ENCODE data around the gene CTU1. TPM values are rescaled to one million over a fixed set of nuclear protein-coding genes. Genes with fewer than 3 reads are reported as not detected.

The CTU1 gene
- total RNA-seq, 1 experiment from 2014 or later, result 8.6 TPM

DNA sequence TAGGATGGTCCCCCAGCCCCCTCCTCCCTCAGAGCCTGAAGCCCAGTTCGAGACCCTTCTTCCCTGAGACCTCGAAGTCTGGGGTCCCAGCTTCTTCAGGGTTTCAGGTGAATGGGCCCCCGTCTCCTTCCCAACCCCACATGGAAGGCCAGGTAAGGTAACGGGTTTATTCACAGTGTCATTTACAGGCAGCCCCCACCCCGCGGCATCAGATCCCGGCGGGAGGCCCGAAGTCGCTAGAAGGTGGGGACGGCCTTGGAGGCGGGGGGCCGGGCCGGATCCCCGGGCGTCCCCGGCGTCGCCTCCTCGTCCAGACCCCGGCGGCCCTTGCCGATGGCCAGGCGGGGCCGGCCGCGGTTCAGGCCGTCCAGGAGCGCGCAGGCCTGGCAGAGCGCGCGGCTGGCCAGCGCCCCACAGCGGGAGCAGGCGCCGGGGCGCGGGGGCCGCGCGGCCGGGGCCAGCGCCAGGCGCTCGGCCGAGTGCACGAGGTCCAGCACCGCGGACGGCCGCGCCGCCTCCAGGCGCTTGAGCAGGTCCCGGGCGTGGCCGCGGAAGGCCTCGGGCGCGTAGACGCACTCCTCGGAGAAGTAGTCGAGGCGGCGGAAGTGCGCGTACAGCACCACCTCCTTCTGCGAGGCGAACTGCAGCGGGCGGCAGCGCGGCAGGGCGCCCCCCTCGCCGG lies 9.7 kb downstream of the CTU1 start:
- no peak for DNase-seq (ENCODE audit: low spot score)

GRCh38 chr19:51097796-51098195 lies 10.4 kb downstream of the CTU1 start:
- Mint-ChIP-seq H3K27me3 (ENCODE audit: low read depth) (no peaks in the 10 kb centered on the region), H3K36me3 (peaks cover 6% of the 10 kb centered on the region; the same call in 1 of the 2 replicates), H3K27ac (no peak overlapping the region), H3K4me3 (no peak overlapping the region), H3K9me3 (no peaks in the 10 kb centered on the region), H3K4me1 (peaks cover 13% of the 10 kb centered on the region)
- CTCF ChIA-PET, result no interaction called here
- ATAC-seq, result no peak
- no peak for DNase-seq (ENCODE audit: low spot score)
- POLR2A ChIA-PET, result no interaction called here
- TF ChIP-seq AFF4 (CRISPR knock-in tag; IDR thresholded peaks at IDR 0.05; ENCODE audit: borderline replicate concordance) (no peak), NR3C1 (CRISPR knock-in tag; conservative IDR thresholded peaks at IDR 0.05; ENCODE audit: low read depth) (no peak), SMAD3 (CRISPR knock-in tag; IDR thresholded peaks at IDR 0.05; ENCODE audit: borderline replicate concordance) (no peak), ESRRA (CRISPR knock-in tag; IDR thresholded peaks at IDR 0.05; ENCODE audit: borderline replicate concordance) (no peak), TEAD1 (CRISPR knock-in tag; IDR thresholded peaks at IDR 0.05) (no peak)
- TF ChIP-seq, protein P1, sequence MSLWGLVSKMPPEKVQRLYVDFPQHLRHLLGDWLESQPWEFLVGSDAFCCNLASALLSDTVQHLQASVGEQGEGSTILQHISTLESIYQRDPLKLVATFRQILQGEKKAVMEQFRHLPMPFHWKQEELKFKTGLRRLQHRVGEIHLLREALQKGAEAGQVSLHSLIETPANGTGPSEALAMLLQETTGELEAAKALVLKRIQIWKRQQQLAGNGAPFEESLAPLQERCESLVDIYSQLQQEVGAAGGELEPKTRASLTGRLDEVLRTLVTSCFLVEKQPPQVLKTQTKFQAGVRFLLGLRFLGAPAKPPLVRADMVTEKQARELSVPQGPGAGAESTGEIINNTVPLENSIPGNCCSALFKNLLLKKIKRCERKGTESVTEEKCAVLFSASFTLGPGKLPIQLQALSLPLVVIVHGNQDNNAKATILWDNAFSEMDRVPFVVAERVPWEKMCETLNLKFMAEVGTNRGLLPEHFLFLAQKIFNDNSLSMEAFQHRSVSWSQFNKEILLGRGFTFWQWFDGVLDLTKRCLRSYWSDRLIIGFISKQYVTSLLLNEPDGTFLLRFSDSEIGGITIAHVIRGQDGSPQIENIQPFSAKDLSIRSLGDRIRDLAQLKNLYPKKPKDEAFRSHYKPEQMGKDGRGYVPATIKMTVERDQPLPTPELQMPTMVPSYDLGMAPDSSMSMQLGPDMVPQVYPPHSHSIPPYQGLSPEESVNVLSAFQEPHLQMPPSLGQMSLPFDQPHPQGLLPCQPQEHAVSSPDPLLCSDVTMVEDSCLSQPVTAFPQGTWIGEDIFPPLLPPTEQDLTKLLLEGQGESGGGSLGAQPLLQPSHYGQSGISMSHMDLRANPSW (CRISPR knock-in tag; conservative IDR thresholded peaks at IDR 0.05; ENCODE audit: low read depth), result no peak
- TF ChIP-seq, protein P2, sequence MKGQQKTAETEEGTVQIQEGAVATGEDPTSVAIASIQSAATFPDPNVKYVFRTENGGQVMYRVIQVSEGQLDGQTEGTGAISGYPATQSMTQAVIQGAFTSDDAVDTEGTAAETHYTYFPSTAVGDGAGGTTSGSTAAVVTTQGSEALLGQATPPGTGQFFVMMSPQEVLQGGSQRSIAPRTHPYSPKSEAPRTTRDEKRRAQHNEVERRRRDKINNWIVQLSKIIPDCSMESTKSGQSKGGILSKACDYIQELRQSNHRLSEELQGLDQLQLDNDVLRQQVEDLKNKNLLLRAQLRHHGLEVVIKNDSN (CRISPR knock-in tag; IDR thresholded peaks at IDR 0.05), result no peak

More for the DNA sequence above, 9.7 kb downstream of the CTU1 start:
- H3K9me3 Mint-ChIP-seq, result no peaks in the 10 kb centered on the region
- no peak for TF ChIP-seq FOXJ3 (CRISPR knock-in tag; IDR thresholded peaks at IDR 0.05; ENCODE audit: borderline replicate concordance)
- TF ChIP-seq E2F1 (CRISPR knock-in tag; IDR thresholded peaks at IDR 0.05), result no peak
- TF ChIP-seq, protein P3, sequence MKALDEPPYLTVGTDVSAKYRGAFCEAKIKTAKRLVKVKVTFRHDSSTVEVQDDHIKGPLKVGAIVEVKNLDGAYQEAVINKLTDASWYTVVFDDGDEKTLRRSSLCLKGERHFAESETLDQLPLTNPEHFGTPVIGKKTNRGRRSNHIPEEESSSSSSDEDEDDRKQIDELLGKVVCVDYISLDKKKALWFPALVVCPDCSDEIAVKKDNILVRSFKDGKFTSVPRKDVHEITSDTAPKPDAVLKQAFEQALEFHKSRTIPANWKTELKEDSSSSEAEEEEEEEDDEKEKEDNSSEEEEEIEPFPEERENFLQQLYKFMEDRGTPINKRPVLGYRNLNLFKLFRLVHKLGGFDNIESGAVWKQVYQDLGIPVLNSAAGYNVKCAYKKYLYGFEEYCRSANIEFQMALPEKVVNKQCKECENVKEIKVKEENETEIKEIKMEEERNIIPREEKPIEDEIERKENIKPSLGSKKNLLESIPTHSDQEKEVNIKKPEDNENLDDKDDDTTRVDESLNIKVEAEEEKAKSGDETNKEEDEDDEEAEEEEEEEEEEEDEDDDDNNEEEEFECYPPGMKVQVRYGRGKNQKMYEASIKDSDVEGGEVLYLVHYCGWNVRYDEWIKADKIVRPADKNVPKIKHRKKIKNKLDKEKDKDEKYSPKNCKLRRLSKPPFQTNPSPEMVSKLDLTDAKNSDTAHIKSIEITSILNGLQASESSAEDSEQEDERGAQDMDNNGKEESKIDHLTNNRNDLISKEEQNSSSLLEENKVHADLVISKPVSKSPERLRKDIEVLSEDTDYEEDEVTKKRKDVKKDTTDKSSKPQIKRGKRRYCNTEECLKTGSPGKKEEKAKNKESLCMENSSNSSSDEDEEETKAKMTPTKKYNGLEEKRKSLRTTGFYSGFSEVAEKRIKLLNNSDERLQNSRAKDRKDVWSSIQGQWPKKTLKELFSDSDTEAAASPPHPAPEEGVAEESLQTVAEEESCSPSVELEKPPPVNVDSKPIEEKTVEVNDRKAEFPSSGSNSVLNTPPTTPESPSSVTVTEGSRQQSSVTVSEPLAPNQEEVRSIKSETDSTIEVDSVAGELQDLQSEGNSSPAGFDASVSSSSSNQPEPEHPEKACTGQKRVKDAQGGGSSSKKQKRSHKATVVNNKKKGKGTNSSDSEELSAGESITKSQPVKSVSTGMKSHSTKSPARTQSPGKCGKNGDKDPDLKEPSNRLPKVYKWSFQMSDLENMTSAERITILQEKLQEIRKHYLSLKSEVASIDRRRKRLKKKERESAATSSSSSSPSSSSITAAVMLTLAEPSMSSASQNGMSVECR (CRISPR knock-in tag; IDR thresholded peaks at IDR 0.05; ENCODE audit: borderline replicate concordance), result no peak
- TF ChIP-seq SMAD4 (CRISPR knock-in tag; IDR thresholded peaks at IDR 0.05), result no peak
- TF ChIP-seq, protein P4, sequence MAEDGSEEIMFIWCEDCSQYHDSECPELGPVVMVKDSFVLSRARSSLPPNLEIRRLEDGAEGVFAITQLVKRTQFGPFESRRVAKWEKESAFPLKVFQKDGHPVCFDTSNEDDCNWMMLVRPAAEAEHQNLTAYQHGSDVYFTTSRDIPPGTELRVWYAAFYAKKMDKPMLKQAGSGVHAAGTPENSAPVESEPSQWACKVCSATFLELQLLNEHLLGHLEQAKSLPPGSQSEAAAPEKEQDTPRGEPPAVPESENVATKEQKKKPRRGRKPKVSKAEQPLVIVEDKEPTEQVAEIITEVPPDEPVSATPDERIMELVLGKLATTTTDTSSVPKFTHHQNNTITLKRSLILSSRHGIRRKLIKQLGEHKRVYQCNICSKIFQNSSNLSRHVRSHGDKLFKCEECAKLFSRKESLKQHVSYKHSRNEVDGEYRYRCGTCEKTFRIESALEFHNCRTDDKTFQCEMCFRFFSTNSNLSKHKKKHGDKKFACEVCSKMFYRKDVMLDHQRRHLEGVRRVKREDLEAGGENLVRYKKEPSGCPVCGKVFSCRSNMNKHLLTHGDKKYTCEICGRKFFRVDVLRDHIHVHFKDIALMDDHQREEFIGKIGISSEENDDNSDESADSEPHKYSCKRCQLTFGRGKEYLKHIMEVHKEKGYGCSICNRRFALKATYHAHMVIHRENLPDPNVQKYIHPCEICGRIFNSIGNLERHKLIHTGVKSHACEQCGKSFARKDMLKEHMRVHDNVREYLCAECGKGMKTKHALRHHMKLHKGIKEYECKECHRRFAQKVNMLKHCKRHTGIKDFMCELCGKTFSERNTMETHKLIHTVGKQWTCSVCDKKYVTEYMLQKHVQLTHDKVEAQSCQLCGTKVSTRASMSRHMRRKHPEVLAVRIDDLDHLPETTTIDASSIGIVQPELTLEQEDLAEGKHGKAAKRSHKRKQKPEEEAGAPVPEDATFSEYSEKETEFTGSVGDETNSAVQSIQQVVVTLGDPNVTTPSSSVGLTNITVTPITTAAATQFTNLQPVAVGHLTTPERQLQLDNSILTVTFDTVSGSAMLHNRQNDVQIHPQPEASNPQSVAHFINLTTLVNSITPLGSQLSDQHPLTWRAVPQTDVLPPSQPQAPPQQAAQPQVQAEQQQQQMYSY (CRISPR knock-in tag; IDR thresholded peaks at IDR 0.05), result no peak
- no peak for TF ChIP-seq FOXK1 (CRISPR knock-in tag; IDR thresholded peaks at IDR 0.05)
- peaks cover 7% of the 10 kb centered on the region; the same call in 1 of the 2 replicates for H3K36me3 Mint-ChIP-seq
- no peak overlapping the region for H3K4me3 Mint-ChIP-seq
- H3K27ac Mint-ChIP-seq, result no peak overlapping the region
- no peaks in the 10 kb centered on the region for H3K27me3 Mint-ChIP-seq (ENCODE audit: low read depth)
- POLR2A ChIA-PET, result no interaction called here
- no peak; the same call in 1 of the 2 replicates for ATAC-seq
- H3K4me1 Mint-ChIP-seq, result peaks cover 12% of the 10 kb centered on the region
- CTCF ChIA-PET, result no interaction called here

Measured in WTC11 (cell line).